HFF-Myc (cell line): Measurements from ENCODE around the gene MGAT1.

Experiments
- DNase-seq: peaks from one replicate; pipeline ENCODE4 v3.0.0-alpha.2; 2011; ENCODE audit warnings: low read depth; ENCODE audit errors: extremely low read depth
- H3K4me3 ChIP-seq: replicated peaks from 2 replicates; pipeline ENCODE4 v1.5.1; 2011; ENCODE audit warnings: low read depth, mild to moderate bottlenecking, control low read depth, low read length
- TF ChIP-seq, protein P1 (sequence below): IDR thresholded peaks from 2 replicates; pipeline ENCODE4 v1.5.1; 2012; ENCODE audit warnings: mild to moderate bottlenecking, low read depth, low read length, control low read depth; ENCODE audit errors: missing control alignments

The MGAT1 gene

DNA sequence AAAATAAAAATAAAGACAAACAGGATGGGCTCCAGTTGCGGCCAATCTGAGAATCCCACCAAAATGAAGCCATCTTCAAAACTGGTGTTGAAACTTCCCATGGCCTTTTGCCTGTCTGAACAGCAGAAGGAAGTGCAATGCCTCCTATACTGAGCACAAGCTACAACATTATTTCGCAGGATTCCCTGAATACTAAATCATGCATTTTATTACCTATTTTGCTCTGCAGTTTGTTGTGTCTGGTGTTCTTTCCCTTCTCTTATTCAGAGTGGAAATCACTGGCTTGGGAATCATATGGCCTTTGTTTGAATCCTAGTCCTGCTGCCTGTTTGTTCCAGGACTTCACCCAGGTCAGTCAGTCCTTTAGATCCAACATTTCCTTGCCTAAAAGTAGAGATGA, 62.6 kb downstream of the MGAT1 start, which contains the start of gene OR2Y1:
Gene OR2Y1, minus strand, starts transcription at position 101 of the 400 bp plus-strand sequence. Its CDS starts 0 bp downstream, at position 101.
- TF ChIP-seq, protein P1, sequence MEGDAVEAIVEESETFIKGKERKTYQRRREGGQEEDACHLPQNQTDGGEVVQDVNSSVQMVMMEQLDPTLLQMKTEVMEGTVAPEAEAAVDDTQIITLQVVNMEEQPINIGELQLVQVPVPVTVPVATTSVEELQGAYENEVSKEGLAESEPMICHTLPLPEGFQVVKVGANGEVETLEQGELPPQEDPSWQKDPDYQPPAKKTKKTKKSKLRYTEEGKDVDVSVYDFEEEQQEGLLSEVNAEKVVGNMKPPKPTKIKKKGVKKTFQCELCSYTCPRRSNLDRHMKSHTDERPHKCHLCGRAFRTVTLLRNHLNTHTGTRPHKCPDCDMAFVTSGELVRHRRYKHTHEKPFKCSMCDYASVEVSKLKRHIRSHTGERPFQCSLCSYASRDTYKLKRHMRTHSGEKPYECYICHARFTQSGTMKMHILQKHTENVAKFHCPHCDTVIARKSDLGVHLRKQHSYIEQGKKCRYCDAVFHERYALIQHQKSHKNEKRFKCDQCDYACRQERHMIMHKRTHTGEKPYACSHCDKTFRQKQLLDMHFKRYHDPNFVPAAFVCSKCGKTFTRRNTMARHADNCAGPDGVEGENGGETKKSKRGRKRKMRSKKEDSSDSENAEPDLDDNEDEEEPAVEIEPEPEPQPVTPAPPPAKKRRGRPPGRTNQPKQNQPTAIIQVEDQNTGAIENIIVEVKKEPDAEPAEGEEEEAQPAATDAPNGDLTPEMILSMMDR = no peak
- no peak within 1 kb of the TSS for H3K4me3 ChIP-seq
- no peak for DNase-seq

DNA sequence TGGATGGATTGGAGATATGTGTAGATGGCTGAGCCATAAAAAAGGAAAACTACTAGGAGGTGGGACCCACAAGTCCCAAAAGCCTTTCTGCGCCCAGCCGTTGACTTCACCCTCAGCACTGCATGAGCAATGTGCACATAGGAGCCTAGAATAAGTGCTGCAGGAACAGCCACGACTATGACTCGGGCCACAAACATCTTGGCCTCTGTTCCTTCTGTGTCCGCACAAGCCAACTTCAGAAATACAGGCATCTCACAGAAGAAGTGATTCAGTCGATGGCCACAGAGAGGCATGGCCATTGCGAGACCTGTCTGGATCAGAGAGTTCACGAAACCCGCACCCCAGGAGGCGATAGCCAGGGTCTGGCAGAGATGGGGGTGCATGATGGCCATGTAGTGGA, 63.3 kb downstream of the MGAT1 start:
- no peak overlapping the region for H3K4me3 ChIP-seq
- DNase-seq = no peak
- TF ChIP-seq, protein P1 = no peak

DNA sequence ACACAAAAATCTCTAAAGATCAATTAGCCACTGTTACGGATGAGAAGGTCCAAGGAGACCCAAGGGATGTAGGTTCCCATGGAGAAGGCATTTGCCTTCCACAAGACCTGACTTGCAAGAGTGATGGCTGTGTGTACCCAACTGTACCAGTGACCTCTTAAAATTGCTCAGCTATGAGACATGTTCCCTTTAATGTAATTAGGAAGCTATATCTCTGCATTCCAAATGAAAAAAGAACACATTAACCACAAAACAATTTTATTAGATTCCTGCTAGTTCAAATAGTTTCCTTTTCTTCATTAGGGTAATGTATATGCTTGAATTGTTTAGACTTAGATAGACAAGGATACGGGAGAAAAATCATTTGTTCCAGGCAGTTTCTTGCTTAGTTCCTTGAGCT, 66.1 kb downstream of the MGAT1 start:
- no peak for DNase-seq
- no peak overlapping the region for H3K4me3 ChIP-seq
- TF ChIP-seq, protein P1 = no peak
